HUES64 (cell line): ENCODE data around the gene JPT1.
"Not testable (repeated sequence)": the region's sequence is repeated elsewhere in the genome, so short reads cannot be mapped to it uniquely, and the experiment has no call there.

ENCODE experiments used
- H3K27ac ChIP-seq: 2 replicates; pipeline ENCODE4 v1.7.0; 2013; ENCODE audit warnings: low read depth, low read length, inconsistent platforms
- H3K27me3 ChIP-seq: 2 replicates; pipeline ENCODE4 v1.6.1; 2013; ENCODE audit warnings: mild to moderate bottlenecking, low read length; ENCODE audit not compliant: insufficient read depth
- H3K36me3 ChIP-seq: 2 replicates; pipeline ENCODE4 v1.6.1; 2013; ENCODE audit warnings: mild to moderate bottlenecking, low read length; ENCODE audit not compliant: insufficient read depth
- H3K4me1 ChIP-seq: 2 replicates; pipeline ENCODE4 v1.6.1; 2013; ENCODE audit warnings: mild to moderate bottlenecking, low read length, moderate library complexity; ENCODE audit not compliant: insufficient read depth
- H3K4me3 ChIP-seq: 2 replicates; pipeline ENCODE4 v1.5.1; 2013; ENCODE audit warnings: mild to moderate bottlenecking, low read length, moderate library complexity
- H3K9ac ChIP-seq: 2 replicates; pipeline ENCODE4 v1.6.1; 2013; ENCODE audit warnings: mild to moderate bottlenecking, low read depth, low read length
- H3K9me3 ChIP-seq: 2 replicates; pipeline ENCODE4 v1.6.1; 2013; ENCODE audit warnings: low read depth, low read length; ENCODE audit not compliant: insufficient read depth
- WGBS: fragments of 150-250, 120-280 bp; methylation state at CpG from one replicate; pipeline ENCODE4 v1.1.7; 2013; ENCODE audit warnings: missing lambda C conversion rate; 5-methylcytosine and 5-hydroxymethylcytosine counted together

The JPT1 gene

DNA sequence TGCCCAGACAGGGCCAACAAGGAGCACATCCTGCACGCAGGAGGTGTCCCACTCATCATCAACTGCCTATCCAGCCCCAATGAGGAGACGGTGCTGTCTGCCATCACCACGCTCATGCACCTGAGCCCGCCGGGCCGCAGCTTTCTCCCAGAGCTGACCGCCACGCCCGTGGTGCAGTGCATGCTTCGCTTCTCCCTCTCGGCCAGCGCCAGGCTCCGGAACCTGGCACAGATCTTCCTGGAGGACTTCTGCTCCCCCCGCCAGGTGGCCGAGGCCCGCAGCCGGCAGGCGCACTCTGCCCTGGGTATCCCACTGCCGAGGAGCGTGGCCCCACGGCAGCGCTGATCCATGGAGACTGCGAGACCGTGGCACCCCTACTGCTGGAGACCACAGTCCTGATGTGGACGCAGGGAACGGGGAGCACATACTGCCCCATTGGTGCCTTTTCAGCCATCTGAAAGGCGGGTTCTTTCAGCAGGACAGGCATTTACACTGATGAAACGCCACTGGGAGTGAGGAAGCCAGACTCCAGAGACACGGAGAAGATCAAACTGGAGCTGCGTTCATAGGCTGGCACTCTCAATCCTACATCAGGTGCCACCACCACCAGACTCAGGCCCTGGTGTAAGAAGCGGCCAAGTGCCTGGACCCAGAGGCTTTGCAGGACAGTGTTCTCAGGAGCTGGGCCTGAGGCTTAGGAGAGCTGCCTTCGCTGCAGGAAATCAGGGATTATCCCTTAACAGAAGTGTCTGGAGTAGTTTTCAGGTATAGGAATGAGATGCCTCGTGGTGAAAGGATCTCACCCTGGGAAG, 25.4 kb downstream of the JPT1 start:
- 94% methylated on average over 33 of the region's 33 CpGs for WGBS
- Histone ChIP-seq H3K27ac (no peak overlapping the region), H3K4me1 (no peaks in the 10 kb centered on the region; the same call in 1 of the 2 replicates), H3K9me3 (no peaks in the 10 kb centered on the region), H3K9ac (no peak overlapping the region), H3K27me3 (no peaks in the 10 kb centered on the region), H3K36me3 (peaks cover 20% of the 10 kb centered on the region), H3K4me3 (no peak overlapping the region)

DNA sequence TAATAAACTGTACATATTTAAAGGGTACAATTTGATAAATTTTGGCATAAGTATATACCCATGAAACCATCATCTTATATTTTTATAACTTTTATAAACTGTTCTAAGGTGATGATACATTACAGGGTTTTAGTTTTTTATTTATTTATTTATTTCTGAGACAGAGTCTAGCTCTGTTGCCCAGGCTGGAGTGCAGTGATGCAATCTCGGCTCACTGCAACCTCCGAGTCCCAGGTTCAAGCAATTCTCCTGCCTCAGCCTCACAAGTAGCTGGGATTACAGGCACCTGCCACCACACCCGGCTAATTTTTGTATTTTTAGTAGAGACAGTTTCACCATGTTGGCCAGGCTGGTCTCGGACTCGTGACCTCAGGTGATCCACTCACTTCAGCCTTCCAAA, 26.4 kb downstream of the JPT1 start:
- H3K9ac ChIP-seq, H3K27ac ChIP-seq, H3K4me3 ChIP-seq, H3K9me3 ChIP-seq, H3K4me1 ChIP-seq, H3K27me3 ChIP-seq: not testable (repeated sequence)
- 97% methylated on average over 5 of the region's 5 CpGs for WGBS
- peaks cover 20% of the 10 kb centered on the region for H3K36me3 ChIP-seq

DNA sequence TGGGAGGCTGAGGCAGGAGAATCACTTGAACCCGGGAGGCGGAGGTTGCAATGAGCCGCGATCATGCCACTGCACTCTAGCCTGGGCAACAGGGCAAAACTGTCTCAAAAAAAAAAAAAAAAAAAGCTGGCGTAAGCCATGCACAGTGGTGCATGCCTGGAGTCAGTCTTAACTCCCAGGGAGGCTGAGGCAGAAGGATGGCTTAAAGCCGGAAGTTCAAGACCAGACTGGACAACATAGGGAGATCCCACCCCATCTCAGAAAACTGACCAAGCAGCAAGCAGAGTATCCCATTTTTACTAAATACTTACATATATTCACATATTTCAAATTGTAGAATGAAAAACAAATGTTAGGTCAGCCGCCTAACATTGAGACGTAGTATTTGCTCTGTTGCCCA, 27.4 kb downstream of the JPT1 start:
- peaks cover 20% of the 10 kb centered on the region for H3K36me3 ChIP-seq
- no peaks in the 10 kb centered on the region; the same call in 1 of the 2 replicates for H3K4me1 ChIP-seq
- WGBS, result 93% methylated on average over 8 of the region's 8 CpGs
- no peaks in the 10 kb centered on the region for H3K27me3 ChIP-seq
- H3K27ac ChIP-seq, result no peak overlapping the region
- H3K9me3 ChIP-seq, result no peaks in the 10 kb centered on the region
- no peak overlapping the region for H3K4me3 ChIP-seq
- H3K9ac ChIP-seq, result no peak overlapping the region

DNA sequence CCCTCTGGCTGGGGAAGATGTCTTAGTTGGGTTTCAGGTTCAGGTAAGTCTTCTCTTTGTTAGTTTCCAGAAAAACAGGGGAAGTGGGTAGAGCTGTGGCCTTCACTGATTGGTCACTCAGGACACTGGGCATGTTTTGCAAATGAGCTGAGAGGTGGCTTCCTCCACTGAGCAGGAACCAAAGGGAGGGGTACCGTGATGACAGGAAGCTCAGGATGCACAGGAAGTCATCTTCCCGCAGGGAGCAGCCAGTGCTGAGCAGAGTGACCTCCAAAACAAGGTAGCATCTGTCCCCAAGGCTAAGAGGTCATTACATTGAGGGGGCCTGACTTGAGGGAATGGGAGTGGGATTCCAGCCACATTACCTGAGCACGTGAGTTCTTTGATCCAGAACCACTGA, 28.3 kb downstream of the JPT1 start:
- Histone ChIP-seq H3K9ac (no peak overlapping the region), H3K36me3 (peaks cover 23% of the 10 kb centered on the region), H3K9me3 (no peaks in the 10 kb centered on the region), H3K27me3 (no peaks in the 10 kb centered on the region), H3K27ac (no peak overlapping the region), H3K4me3 (no peak overlapping the region), H3K4me1 (no peaks in the 10 kb centered on the region; the same call in 1 of the 2 replicates)
- 59% methylated on average over 3 of the region's 3 CpGs for WGBS

DNA sequence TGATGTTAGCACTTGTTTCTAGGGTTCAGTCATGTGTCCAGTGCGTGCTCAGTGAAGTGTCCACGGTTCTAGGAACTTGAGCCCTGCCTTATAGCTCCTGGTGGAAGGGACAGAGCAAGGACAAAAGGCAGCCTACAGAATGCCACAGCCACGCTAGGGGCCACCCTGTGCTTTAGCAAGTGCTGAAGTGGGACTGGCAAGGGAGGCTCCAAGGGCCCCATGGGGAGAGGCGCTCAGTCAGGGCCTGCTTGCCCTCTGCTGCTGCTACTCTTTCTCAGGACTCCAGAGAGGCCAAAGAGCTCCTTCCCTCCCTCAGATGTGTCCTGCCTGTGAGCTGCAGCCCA, 29.5 kb downstream of the JPT1 start:
- Histone ChIP-seq H3K9me3 (no peaks in the 10 kb centered on the region), H3K4me1 (no peaks in the 10 kb centered on the region), H3K4me3 (no peak overlapping the region), H3K27me3 (no peaks in the 10 kb centered on the region), H3K36me3 (peaks cover 18% of the 10 kb centered on the region), H3K9ac (no peak overlapping the region), H3K27ac (no peak overlapping the region)
- WGBS, result 94% methylated on average over 4 of the region's 4 CpGs

DNA sequence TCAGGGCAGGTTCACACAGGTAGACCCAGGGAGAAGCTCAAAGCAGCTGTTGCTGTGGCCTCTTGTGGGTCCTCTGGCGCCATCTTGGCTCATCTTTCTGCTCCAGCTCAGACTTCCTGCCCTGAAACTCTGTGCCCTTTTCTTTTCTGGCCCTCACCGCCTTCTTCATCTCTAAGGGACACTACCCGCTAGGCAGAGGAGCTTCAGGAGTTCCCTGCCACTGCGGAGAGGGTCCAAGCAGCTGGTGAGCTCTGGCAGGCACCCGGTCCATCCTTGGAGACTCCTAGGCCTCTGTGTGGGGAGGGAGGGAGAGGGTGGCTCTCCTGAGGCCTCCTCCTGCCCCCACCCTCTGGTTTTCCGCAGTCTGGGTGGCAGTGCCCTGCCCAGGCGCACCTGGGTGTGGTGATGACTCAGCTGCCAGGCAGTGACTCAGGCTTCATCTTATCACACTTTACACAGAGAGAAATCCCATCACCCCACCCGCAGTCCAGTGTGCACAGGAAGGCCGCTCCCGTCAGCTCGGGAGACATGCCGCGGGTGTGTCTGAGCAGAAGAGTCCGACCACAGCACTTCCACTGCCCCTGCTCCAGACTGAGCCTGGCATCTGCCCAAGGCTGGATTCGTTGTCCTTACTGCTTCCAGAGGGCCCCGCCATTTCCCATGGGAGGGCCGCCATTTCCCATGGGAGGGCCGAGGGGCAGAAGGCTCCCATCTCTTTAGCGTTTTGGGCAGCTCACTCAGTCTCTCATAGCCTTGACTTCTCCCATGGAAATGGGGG, 30.1 kb downstream of the JPT1 start:
- Histone ChIP-seq H3K4me3 (no peak overlapping the region), H3K27me3 (no peaks in the 10 kb centered on the region), H3K9me3 (no peaks in the 10 kb centered on the region), H3K36me3 (peaks cover 12% of the 10 kb centered on the region), H3K9ac (no peak overlapping the region), H3K27ac (no peak overlapping the region), H3K4me1 (no peaks in the 10 kb centered on the region)
- WGBS, result 93% methylated on average over 19 of the region's 19 CpGs

DNA sequence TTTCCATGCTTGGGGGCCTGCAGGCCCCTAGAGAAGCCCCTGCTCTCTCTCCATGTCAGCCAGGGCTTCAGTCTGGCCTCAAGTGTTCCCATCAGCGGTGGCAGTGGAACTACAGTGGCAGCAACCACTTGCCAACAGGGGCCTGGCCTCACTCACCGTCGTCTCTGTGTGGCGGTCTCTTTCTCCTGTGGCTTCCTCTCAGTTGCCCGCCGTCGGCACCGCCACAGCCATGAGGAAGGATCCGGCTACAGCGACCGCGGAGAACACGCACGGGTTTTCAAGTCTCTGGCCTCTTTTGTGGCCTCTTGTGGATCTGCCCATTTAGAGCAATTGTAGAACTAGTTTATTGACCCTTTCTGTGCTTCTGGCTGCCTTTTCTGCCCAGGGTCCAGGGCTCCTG, 36.0 kb downstream of the JPT1 start:
- peaks cover 15% of the 10 kb centered on the region for H3K36me3 ChIP-seq
- H3K27ac ChIP-seq, result no peak overlapping the region
- no peaks in the 10 kb centered on the region for H3K27me3 ChIP-seq
- H3K4me1 ChIP-seq, result 0 out of 2 replicates have a peak, but pooled peaks cover 3% of the 10 kb centered on the region
- no peak overlapping the region for H3K4me3 ChIP-seq
- WGBS, result 95% methylated on average over 14 of the region's 14 CpGs
- no peaks in the 10 kb centered on the region for H3K9me3 ChIP-seq
- H3K9ac ChIP-seq, result no peak overlapping the region

DNA sequence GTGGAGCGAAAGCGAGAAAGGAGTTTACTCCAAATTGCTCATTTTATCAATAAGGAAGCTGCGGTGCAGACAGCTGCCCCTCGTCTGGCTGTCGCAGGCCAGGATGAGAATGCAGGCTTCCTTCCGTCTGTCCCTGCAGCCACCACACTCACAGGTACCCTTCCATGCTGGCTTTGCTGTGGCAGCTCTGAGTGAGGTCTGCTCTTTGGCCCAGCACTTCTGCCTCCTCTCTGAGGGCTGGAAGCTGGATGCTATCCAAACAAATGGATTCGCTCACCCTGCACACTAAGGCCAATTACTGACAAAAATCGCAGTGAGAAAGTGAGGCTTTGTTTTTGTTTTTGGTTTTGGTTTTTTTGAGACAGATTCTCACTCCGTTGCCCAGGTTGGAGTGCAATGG, 37.6 kb downstream of the JPT1 start:
- Histone ChIP-seq H3K36me3 (peaks cover 15% of the 10 kb centered on the region), H3K9ac (no peak overlapping the region), H3K27me3 (no peaks in the 10 kb centered on the region), H3K4me1 (0 out of 2 replicates have a peak, but pooled peaks cover 3% of the 10 kb centered on the region), H3K27ac (no peak overlapping the region), H3K4me3 (no peak overlapping the region), H3K9me3 (no peaks in the 10 kb centered on the region)
- WGBS, result 96% methylated on average over 9 of the region's 9 CpGs

DNA sequence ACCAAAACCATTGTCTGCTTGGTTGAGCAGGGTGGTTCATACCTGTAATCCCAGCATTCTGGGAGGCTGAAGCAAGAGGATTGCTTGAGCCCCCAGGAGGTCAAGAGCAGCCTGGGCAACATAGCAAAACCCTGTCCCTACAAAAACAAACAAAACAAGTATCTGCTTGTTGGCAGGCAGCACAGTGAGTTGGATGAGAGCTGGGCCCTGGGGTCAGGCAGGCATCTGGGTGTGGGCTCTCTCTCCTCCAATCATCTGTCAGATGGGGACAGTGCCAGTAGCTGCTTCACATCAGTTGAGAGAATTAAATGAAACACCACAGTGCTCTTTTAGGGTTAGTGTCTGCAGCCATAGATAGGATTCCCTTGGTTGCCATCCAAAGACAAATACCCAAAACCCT, 38.8 kb downstream of the JPT1 start:
- no peaks in the 10 kb centered on the region for H3K27me3 ChIP-seq
- no peak overlapping the region for H3K9ac ChIP-seq
- peaks cover 10% of the 10 kb centered on the region for H3K36me3 ChIP-seq
- H3K4me3 ChIP-seq, result no peak overlapping the region
- H3K4me1 ChIP-seq, result 0 out of 2 replicates have a peak, but pooled peaks cover 3% of the 10 kb centered on the region
- no peaks in the 10 kb centered on the region for H3K9me3 ChIP-seq
- no peak overlapping the region for H3K27ac ChIP-seq

DNA sequence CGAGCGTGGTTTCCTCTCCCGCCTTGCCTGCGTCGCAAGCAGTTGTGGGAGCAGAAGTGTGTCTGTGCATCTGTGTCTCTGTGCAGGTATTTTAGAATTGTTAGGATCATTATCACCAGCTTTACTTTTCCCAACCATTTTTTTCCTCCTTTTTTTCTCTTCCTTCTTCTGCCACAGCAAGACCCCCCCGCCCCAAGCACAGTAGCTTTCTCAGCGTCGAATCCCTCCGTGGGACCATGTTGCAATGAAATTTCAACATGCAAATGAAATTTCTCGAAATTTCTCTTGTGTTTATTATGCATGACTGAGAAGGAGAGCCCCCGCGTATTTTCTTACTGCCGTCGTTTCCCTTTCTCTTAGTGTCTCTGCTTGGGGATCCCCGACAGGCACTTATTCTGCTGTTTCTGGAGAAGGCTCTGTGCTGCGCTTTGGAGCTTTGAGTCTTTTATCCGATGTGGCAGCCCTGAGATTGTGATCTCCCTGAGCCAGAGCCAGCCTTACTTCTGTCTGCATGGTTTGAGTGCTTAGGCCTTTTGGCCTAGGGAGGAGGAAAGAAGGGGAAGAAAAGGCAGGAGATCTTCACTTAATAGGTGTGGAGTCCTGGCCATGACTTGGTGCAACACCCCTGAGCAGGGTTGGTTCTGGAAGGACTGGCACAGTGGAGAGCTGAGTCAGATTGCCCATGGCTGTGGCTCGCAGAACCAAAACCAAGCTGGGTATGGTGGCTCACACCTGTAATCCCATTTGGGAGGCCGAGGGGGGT, 39.6 kb downstream of the JPT1 start:
- H3K27me3 ChIP-seq, result no peaks in the 10 kb centered on the region
- 90% methylated on average over 17 of the region's 19 CpGs for WGBS
- H3K4me3 ChIP-seq, result no peak overlapping the region
- H3K36me3 ChIP-seq, result peaks cover 10% of the 10 kb centered on the region
- 0 out of 2 replicates have a peak overlapping the region, but pooled peaks have one; percentile 36 for H3K9ac ChIP-seq
- peak overlapping the region; percentile 56; the same call in 1 of the 2 replicates for H3K27ac ChIP-seq
- H3K9me3 ChIP-seq, result no peaks in the 10 kb centered on the region
- 0 out of 2 replicates have a peak, but pooled peaks cover 3% of the 10 kb centered on the region for H3K4me1 ChIP-seq
